Ovary (tissue), 3 donors: ENCODE measurements around the gene CCDC175.

Experiments
- EP300 ChIP-seq: sonication (generic); formaldehyde crosslinking; IDR thresholded peaks from one replicate; pipeline ENCODE4 v1.6.1; 2017; ENCODE audit warnings: antibody characterized with exemption
- POLR2A ChIP-seq: fragments of 450-650 bp; IDR thresholded peaks from one replicate; pipeline ENCODE4 v1.6.1; 2017; ENCODE audit warnings: antibody characterized with exemption, mild to moderate bottlenecking, moderate library complexity
- TF ChIP-seq, protein P1 (sequence below), 3 donors: fragments of 450-650 bp in 2 of 3; fragments of 200-600 bp in 1 of 3; IDR thresholded peaks; one replicate each; pipeline versions ENCODE4 v1.5.1 to v1.8.0; 2016 to 2022; ENCODE audit warnings: antibody characterized with exemption in 3 of 3, mild to moderate bottlenecking in 1 of 3
- donor health status: DM: no; HTN: no; CAD: no.

DNA sequence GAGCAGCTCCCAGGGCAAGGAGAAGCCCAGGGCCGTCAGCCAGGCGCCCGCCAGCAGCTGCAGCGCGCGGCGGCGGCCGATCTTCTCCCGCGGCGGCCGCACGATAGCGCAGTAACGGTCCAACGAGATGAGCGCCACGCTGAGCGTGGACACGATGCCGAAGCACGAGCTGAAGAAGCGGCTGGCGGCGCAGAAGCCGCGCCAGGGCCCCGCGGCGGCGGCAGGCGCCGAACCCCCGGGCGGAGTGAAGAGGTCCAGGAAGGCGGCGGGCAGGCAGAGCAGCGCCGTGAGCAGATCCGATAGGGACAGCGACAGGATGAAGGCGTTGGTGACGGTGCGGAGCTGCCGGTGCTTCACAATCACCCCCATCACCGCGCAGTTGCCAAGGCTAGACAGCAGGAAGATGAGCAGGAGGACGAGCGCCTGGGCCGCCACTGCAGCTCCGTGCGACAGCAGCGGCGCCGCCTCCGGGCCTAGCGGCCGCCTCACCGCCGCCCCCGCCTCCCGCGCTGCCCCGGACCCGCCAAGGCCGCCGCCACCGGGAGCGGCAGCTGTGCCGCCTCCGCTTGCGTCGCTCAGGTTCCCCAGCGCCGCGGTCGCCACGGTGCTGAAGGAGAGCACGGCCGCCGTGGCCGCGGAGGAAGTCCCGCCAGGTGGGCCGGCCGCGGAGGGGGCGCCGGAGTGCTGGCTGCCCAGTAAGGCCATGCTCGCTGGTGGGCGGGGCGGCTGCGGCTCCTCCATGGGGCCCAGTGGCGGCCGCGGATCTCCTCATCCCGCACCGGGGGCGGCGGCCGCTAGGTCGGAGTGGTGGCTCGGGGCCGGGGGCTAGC is 111.9 kb downstream of the CCDC175 start:
- TF ChIP-seq, protein P1, sequence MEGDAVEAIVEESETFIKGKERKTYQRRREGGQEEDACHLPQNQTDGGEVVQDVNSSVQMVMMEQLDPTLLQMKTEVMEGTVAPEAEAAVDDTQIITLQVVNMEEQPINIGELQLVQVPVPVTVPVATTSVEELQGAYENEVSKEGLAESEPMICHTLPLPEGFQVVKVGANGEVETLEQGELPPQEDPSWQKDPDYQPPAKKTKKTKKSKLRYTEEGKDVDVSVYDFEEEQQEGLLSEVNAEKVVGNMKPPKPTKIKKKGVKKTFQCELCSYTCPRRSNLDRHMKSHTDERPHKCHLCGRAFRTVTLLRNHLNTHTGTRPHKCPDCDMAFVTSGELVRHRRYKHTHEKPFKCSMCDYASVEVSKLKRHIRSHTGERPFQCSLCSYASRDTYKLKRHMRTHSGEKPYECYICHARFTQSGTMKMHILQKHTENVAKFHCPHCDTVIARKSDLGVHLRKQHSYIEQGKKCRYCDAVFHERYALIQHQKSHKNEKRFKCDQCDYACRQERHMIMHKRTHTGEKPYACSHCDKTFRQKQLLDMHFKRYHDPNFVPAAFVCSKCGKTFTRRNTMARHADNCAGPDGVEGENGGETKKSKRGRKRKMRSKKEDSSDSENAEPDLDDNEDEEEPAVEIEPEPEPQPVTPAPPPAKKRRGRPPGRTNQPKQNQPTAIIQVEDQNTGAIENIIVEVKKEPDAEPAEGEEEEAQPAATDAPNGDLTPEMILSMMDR (IDR thresholded peaks at IDR 0.05) = no peak
- TF ChIP-seq EP300 (no peak), POLR2A (peak; percentile 18)
